ENCODE data around the gene TMEM8B.

DNA sequence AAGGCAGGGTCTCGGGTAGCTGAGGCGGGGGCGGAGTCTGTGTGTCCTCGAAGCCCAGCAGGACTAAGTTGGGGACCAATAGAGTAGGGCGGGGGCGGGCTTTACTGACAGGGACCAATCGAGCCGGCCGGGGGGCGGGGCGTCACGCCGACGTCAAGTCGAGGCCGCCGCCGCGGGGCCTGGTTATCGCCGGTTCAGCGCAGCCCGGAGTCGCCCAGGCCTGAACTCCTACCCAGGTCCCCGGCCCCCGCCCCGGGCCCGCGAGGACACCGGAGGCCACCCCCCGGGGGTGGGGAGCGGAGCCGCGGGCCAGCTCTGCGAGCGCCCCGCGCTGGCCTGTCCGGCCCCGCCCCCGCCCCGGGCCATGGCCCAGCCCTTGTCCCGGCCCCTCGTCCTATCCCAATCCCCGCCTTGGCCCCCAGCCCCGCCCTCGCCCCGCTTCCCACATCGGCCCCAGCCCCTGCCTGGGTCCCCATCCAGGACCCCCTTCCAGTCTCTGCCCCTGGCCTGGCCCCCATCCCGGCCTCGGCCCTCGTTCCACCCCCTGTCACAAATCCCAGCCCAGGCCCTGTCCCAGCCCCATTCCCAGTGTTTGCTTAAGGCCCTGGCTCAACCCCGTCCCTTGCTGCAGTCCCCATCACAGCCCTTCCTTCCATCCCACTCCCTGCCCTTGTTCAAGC lies at the start of gene TMEM8B:
- TF ChIP-seq, protein P1, sequence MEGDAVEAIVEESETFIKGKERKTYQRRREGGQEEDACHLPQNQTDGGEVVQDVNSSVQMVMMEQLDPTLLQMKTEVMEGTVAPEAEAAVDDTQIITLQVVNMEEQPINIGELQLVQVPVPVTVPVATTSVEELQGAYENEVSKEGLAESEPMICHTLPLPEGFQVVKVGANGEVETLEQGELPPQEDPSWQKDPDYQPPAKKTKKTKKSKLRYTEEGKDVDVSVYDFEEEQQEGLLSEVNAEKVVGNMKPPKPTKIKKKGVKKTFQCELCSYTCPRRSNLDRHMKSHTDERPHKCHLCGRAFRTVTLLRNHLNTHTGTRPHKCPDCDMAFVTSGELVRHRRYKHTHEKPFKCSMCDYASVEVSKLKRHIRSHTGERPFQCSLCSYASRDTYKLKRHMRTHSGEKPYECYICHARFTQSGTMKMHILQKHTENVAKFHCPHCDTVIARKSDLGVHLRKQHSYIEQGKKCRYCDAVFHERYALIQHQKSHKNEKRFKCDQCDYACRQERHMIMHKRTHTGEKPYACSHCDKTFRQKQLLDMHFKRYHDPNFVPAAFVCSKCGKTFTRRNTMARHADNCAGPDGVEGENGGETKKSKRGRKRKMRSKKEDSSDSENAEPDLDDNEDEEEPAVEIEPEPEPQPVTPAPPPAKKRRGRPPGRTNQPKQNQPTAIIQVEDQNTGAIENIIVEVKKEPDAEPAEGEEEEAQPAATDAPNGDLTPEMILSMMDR (IDR thresholded peaks at IDR 0.05; ENCODE audit: insufficient read depth, low read length) = no peak
- TF ChIP-seq, protein P2, sequence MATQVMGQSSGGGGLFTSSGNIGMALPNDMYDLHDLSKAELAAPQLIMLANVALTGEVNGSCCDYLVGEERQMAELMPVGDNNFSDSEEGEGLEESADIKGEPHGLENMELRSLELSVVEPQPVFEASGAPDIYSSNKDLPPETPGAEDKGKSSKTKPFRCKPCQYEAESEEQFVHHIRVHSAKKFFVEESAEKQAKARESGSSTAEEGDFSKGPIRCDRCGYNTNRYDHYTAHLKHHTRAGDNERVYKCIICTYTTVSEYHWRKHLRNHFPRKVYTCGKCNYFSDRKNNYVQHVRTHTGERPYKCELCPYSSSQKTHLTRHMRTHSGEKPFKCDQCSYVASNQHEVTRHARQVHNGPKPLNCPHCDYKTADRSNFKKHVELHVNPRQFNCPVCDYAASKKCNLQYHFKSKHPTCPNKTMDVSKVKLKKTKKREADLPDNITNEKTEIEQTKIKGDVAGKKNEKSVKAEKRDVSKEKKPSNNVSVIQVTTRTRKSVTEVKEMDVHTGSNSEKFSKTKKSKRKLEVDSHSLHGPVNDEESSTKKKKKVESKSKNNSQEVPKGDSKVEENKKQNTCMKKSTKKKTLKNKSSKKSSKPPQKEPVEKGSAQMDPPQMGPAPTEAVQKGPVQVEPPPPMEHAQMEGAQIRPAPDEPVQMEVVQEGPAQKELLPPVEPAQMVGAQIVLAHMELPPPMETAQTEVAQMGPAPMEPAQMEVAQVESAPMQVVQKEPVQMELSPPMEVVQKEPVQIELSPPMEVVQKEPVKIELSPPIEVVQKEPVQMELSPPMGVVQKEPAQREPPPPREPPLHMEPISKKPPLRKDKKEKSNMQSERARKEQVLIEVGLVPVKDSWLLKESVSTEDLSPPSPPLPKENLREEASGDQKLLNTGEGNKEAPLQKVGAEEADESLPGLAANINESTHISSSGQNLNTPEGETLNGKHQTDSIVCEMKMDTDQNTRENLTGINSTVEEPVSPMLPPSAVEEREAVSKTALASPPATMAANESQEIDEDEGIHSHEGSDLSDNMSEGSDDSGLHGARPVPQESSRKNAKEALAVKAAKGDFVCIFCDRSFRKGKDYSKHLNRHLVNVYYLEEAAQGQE (IDR thresholded peaks at IDR 0.05; ENCODE audit: insufficient replicate concordance, low read depth) = no peak
- TF ChIP-seq POLR2AphosphoS5 (IDR thresholded peaks at IDR 0.05; ENCODE audit: low read depth) = no peak
